HepG2 (cell line): ENCODE results near the gene NOL12.

Experiments
- CREB1 ChIP-seq, 2 experiments: fragments of 450-650 bp in 1 of 2; IDR thresholded peaks; 2 replicates each; pipeline ENCODE4 v1.6.1; 2016 to 2017; ENCODE audit warnings: control low read depth in 1 of 2, mild to moderate bottlenecking in 1 of 2, missing compliant biosample characterization in 1 of 2, missing genetic modification characterization in 1 of 2
- CTCF ChIP-seq: sonication (generic); formaldehyde crosslinking; IDR thresholded peaks from 2 replicates; pipeline ENCODE4 v1.5.0; 2020; ENCODE audit warnings: mild to moderate bottlenecking, missing genetic modification reagents, moderate library complexity
- REST ChIP-seq, 2 experiments: IDR thresholded peaks; 2 replicates each; pipeline ENCODE4 v1.6.1; 2011 to 2012; ENCODE audit warnings: low read length in 2 of 2, borderline replicate concordance in 1 of 2, low read depth in 1 of 2, mild to moderate bottlenecking in 1 of 2, moderate library complexity in 1 of 2
- TAF1 ChIP-seq: sonication (generic); formaldehyde crosslinking; IDR thresholded peaks from 2 replicates; pipeline ENCODE4 v1.4.0; 2020; ENCODE audit warnings: missing genetic modification reagents
- ZNF704 ChIP-seq: sonication (generic); formaldehyde crosslinking; IDR thresholded peaks from 2 replicates; pipeline ENCODE4 v1.8.1; 2023; ENCODE audit warnings: mild to moderate bottlenecking, inconsistent platforms, moderate library complexity, missing genetic modification reagents, borderline replicate concordance
- ZSCAN9 ChIP-seq: IDR thresholded peaks from 2 replicates; pipeline ENCODE4 v1.6.1; 2016; ENCODE audit warnings: borderline replicate concordance

GRCh38 chr22:37647928-37648327 is 38.2 kb upstream of the NOL12 start:
- TF ChIP-seq TAF1 (CRISPR knock-in tag) (no peak), CREB1 (IDR thresholded peaks at IDR 0.05) (no peak), CREB1 (CRISPR knock-in tag; IDR thresholded peaks at IDR 0.05) (no peak), ZNF704 (CRISPR knock-in tag) (no peak), CTCF (CRISPR knock-in tag) (no peak), REST (IDR thresholded peaks at IDR 0.05; ENCODE audit: borderline replicate concordance in 1 of 2, low read depth in 1 of 2, low read length in 2 of 2) (no peak), ZSCAN9 (CRISPR knock-in tag) (no peak)
